Esophagus squamous epithelium (tissue), 5 donors: ENCODE measurements around the gene BPTF. TPM values are rescaled to one million over a fixed set of nuclear protein-coding genes. Genes with fewer than 3 reads are reported as not detected.
"Not testable (repeated sequence)": the region's sequence is repeated elsewhere in the genome, so short reads cannot be mapped to it uniquely, and the experiment has no call there.

Experiments used
- DNase-seq: peaks from one replicate; lab custom pipeline; 2025; lab: John Stamatoyannopoulos, UW
- H3K27ac ChIP-seq, 4 donors: fragments of 200-600 bp; sonication (generic); one replicate each; pipeline ENCODE4 v1.5.1; 2016 to 2019; ENCODE audit warnings: mild to moderate bottlenecking in 1 of 4
- H3K27me3 ChIP-seq, 4 donors: fragments of 200-600 bp; sonication (generic); 1 replicate in 3 of 4; 2 replicates in 1 of 4; pipeline versions ENCODE4 v1.5.1 to v1.6.0; 2017 to 2021; ENCODE audit warnings: antibody characterized with exemption in 1 of 4
- H3K36me3 ChIP-seq, 3 donors: fragments of 200-600 bp; sonication (generic); one replicate each; pipeline ENCODE4 v1.5.1; 2016 to 2019
- H3K4me1 ChIP-seq, 3 donors: fragments of 200-600 bp; sonication (generic); one replicate each; pipeline ENCODE4 v1.5.1; 2017 to 2019
- H3K4me3 ChIP-seq, 4 donors: fragments of 200-600 bp; sonication (generic); 1 replicate in 3 of 4; 2 replicates in 1 of 4; pipeline ENCODE4 v1.5.1; 2016 to 2019; ENCODE audit warnings: mild to moderate bottlenecking in 2 of 4, moderate library complexity in 1 of 4
- H3K9me3 ChIP-seq, 3 donors: fragments of 200-600 bp; sonication (generic); one replicate each; pipeline ENCODE4 v1.5.1; 2016 to 2019
- CTCF ChIP-seq, 6 experiments: fragments of 450-650 bp in 4 of 6; fragments of 200-600 bp in 2 of 6; sonication (generic) in 2 of 6; IDR thresholded peaks; one replicate each; pipeline ENCODE4 v1.5.1; 2016 to 2019; ENCODE audit warnings: antibody characterized with exemption in 6 of 6, mild to moderate bottlenecking in 4 of 6, moderate library complexity in 4 of 6
- POLR2A ChIP-seq, 4 donors: fragments of 450-650 bp; IDR thresholded peaks; one replicate each; pipeline ENCODE4 v1.6.1; 2017; ENCODE audit warnings: antibody characterized with exemption in 4 of 4, mild to moderate bottlenecking in 4 of 4, moderate library complexity in 3 of 4
- WGBS, 2 donors: methylation state at CpG; one replicate each; pipeline ENCODE4 v1.1.5; 2018; 5-methylcytosine and 5-hydroxymethylcytosine counted together
- intact Hi-C: fragments of 100-400 bp; cut with DNase I; formaldehyde crosslinking; loops from one replicate; pipeline ENCODE4 v1.15.0; 2022
- small RNA-seq, 4 donors: library from RNA; depleted of rRNA; stranded (forward); fragments of <200 nt; gene quantifications; one replicate each; pipeline ENCODE3, GENCODE V24; 2016
- total RNA-seq, 4 donors: library from RNA; depleted of rRNA; stranded (reverse); fragments of >200 nt; gene quantifications; one replicate each; pipeline ENCODE4 v1.1.0, GENCODE V29; 2016
- donor health status: DM: yes; HTN: yes; CAD: no.

The BPTF gene
- total RNA-seq, 4 donors from 2014 or later, result 37.6 to 84.1 (median 53.0) TPM

- WGBS, 2 donors, result 48 to 53% methylated on average over 8 of the region's 8 CpGs
These were observed 196.7 kb downstream of the BPTF start for GRCh38 chr17:68021963-68022362.

GRCh38 chr17:68022547-68022946, 197.2 kb downstream of the BPTF start:
- WGBS, 2 donors, result 88 to 93% methylated on average over 13 to 15 of the region's 15 CpGs
- H3K9me3 ChIP-seq, H3K27me3 ChIP-seq, H3K4me3 ChIP-seq, H3K27ac ChIP-seq, intact Hi-C loops, DNase-seq, H3K36me3 ChIP-seq: not testable (repeated sequence)
- H3K4me1 ChIP-seq, result peaks cover 0 to 34% (median 4%) of the 10 kb centered on the region in 3 donors

More at GRCh38 chr17:68021963-68022362, 196.7 kb downstream of the BPTF start:
- Histone ChIP-seq H3K27me3 (no peaks in the 10 kb centered on the region), H3K4me1 (peaks cover 0 to 34% (median 4%) of the 10 kb centered on the region in 3 donors), H3K9me3 (no peaks in the 10 kb centered on the region), H3K27ac (no peak overlapping the region), H3K36me3 (no peaks in the 10 kb centered on the region), H3K4me3 (no peak overlapping the region)
- TF ChIP-seq CTCF (IDR thresholded peaks at IDR 0.05) (no peak), POLR2A (IDR thresholded peaks at IDR 0.05) (no peak)
- no peak for DNase-seq
- intact Hi-C loops, result no loop called here

GRCh38 chr17:68029512-68030215, 204.4 kb downstream of the BPTF start:
- H3K4me3 ChIP-seq, result no peak overlapping the region
- H3K27me3 ChIP-seq, result no peaks in the 10 kb centered on the region
- TF ChIP-seq CTCF (IDR thresholded peaks at IDR 0.05) (no peak), POLR2A (IDR thresholded peaks at IDR 0.05) (no peak)
- no peaks in the 10 kb centered on the region for H3K36me3 ChIP-seq
- WGBS, 2 donors, result 62 to 71% methylated on average over 8 of the region's 8 CpGs
- no peak for DNase-seq
- H3K27ac ChIP-seq, result no peak overlapping the region
- intact Hi-C loops, result no loop called here
- no peaks in the 10 kb centered on the region for H3K9me3 ChIP-seq
- peaks cover 0 to 16% (median 0%) of the 10 kb centered on the region in 3 donors for H3K4me1 ChIP-seq

Small RNA genes lying within 50 kb of the gene (small RNA-seq; reads per million reads assigned to genes)
- 0 reads per million in 4 donors for gene RN7SL622P

Other genes starting within 250 kb of the BPTF start
- gene NOL11, start 107.6 kb upstream of the BPTF start, total RNA-seq, result 10 to 100 TPM; 22.6 to 40.6 (median 35.1) TPM
- gene C17orf58, start 171.0 kb downstream of the BPTF start, total RNA-seq, result 10 to 100 TPM in 1 of 4 donors, 1 to 10 TPM in 3; 6.4 to 10.7 (median 7.2) TPM
- 10 to 100 TPM; 35.5 to 97.8 (median 60.3) TPM for gene KPNA2, start 210.2 kb downstream of the BPTF start, total RNA-seq